GM13977 (cell line): ENCODE results near the gene RASAL2.

ENCODE experiments used
- DNase-seq: peaks from one replicate; pipeline ENCODE4 v3.0.0; 2012; ENCODE audit warnings: low spot score
- in situ Hi-C: fragments of 300-500 bp; cut with MboI; formaldehyde crosslinking; loops from one replicate; pipeline ENCODE4 v1.12.0; 2022; ENCODE audit warnings: low sequenced_read_pairs, low pct_unique_long_range_greater_than_20kb, mixed read lengths, inconsistent platforms; ENCODE audit not compliant: unreplicated experiment
- TF ChIP-seq, protein P1 (sequence below): IDR thresholded peaks from 2 replicates; pipeline ENCODE4 v1.5.1; 2012; ENCODE audit warnings: mild to moderate bottlenecking, control low read depth; ENCODE audit not compliant: insufficient read depth; ENCODE audit errors: extremely low read depth, missing control alignments

The RASAL2 gene

DNA sequence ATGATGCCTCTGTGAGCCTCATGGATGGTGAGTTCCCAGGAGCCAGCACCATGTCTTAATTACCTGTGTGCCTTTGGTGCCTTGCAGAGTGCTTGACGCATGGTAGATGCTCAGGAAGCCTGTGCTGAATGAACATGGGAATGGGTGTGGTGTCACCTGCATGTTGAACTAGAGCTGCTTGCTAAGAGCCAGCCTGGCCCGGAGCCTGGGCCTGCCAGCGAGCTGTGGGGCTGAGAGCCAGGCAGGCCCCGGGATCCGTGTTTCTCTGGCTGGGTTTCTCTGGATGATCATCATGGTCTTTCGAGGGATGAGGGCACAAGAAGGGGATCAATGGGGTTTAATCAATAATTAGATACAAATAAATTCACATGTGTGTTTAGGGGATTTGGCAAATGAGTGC lies 412.3 kb downstream of the RASAL2 start:
- in situ Hi-C loops, result loop anchor here (25.0 kb wide), 1 partner anchor 169 kb away; no protein-coding TSS in a partner anchor
- TF ChIP-seq, protein P1, sequence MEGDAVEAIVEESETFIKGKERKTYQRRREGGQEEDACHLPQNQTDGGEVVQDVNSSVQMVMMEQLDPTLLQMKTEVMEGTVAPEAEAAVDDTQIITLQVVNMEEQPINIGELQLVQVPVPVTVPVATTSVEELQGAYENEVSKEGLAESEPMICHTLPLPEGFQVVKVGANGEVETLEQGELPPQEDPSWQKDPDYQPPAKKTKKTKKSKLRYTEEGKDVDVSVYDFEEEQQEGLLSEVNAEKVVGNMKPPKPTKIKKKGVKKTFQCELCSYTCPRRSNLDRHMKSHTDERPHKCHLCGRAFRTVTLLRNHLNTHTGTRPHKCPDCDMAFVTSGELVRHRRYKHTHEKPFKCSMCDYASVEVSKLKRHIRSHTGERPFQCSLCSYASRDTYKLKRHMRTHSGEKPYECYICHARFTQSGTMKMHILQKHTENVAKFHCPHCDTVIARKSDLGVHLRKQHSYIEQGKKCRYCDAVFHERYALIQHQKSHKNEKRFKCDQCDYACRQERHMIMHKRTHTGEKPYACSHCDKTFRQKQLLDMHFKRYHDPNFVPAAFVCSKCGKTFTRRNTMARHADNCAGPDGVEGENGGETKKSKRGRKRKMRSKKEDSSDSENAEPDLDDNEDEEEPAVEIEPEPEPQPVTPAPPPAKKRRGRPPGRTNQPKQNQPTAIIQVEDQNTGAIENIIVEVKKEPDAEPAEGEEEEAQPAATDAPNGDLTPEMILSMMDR, result no peak
- no peak for DNase-seq

DNA sequence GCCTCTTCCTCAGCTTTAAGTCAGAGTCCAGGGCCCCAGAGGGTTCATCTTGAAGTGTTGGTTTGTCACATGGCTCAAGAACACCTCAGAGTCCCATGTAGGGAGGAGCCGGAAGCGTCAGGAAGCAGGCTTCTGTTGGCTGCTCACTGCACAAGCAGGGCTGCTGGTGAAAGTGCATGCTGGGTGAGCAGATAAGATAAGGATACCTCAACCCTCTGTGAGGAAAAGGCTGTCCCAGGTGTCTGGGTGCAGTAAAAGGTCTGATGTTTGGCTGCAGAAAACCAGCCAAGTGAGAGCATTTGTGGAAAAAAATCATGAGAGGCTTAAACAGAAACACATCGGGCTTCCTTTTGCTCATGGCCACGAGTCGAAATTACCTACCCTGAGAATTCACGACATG lies 412.8 kb downstream of the RASAL2 start:
- TF ChIP-seq, protein P1, result no peak
- DNase-seq, result no peak
- in situ Hi-C loops, result loop anchor here (25.0 kb wide), 1 partner anchor 169 kb away; no protein-coding TSS in a partner anchor

DNA sequence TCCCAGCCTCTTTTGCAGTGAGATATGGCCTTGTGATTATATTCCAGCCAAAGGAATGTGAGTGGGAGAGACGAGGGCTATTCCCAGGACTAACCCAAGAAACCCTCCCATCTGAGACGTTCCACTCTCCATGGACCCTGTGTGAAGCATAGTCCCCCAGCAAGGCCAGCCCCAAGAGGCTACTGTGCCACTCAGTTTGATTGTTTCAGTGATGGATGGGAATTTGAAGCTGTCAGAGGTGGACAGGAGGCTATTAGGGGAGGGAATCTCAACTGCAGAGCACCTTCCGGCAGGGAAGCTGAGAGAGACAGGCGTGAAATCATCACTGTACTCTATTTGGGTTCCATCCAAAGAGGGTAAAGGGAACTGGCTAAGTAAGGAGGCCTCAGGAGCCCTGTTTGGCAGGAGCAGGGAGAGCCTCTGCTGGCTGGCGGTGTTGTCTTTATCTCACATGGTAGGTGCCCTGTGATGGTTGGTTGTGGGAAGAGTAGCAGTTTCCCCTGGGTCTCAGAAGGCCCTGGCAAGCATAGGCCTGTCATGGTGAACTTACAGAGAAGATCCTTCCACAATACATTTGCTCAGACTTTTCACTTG lies 415.6 kb downstream of the RASAL2 start:
- TF ChIP-seq, protein P1, result no peak
- in situ Hi-C loops, result loop anchor here (25.0 kb wide), 1 partner anchor 172 kb away; no protein-coding TSS in a partner anchor

DNA sequence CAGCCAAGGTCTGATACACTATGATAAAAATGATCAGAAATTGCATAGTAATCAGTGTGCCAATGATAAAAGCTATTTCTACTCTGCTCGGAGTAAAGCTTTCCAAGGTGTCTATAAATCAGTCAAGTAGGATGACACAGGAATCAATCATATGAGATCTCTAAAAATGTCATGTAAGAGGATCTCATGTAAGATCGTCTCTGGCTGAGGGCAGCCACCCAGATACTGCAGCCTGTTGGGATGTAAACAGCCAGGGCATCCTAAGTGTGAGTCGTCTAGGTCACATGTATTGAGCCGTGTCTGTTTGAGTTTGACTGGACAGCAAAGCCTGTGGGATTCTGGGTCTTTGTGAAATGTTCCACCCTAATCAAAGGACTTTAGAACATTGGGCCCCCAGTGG lies 416.3 kb downstream of the RASAL2 start:
- DNase-seq, result no peak
- in situ Hi-C loops, result loop anchor here (25.0 kb wide), 1 partner anchor 173 kb away; no protein-coding TSS in a partner anchor
- TF ChIP-seq, protein P1, result no peak

More for the DNA sequence above, 415.6 kb downstream of the RASAL2 start:
- DNase-seq, result no peak

DNA sequence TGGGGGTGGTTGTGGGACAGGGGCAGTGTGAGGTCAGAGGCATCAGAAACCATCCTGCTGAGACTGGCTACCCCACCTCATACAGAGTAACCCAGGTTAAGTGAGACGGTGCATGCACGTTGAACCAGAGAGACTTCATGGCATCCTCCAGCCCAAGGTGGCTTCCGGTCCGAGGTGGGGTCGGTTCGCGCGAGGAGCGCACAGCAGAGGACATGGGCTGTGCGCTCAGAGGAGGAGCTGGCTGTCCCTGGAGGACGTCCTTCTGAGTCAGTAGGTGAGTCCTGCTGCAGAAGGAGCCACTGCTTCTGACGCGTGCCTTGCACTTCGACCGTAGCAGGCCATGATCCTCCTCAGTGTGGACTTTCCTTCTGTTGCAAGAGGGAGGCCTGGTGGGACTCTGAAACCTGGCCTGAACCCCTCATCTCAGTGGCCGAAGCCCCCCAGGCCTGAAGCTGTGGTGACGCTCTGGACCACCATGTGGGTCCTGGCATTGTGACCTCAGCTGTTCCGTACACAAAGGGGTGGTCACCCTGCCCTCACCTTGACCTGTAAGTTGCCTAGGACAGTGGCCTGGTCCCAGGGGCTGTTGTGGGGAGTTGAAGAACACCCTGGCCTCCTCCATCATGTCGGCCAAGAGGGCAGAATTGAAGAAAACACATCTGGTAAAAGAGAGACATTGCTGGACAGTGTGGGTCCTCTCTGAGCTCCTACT lies 418.8 kb downstream of the RASAL2 start, which contains the start of gene TEX35:
Gene TEX35, plus strand, starts transcription at position 544 of the 712 bp plus-strand sequence. Its CDS starts 80 bp downstream, at position 624.
- no peak for DNase-seq
- TF ChIP-seq, protein P1, result no peak
- in situ Hi-C loops, result loop anchor here (25.0 kb wide), 1 partner anchor 175 kb away; no protein-coding TSS in a partner anchor

DNA sequence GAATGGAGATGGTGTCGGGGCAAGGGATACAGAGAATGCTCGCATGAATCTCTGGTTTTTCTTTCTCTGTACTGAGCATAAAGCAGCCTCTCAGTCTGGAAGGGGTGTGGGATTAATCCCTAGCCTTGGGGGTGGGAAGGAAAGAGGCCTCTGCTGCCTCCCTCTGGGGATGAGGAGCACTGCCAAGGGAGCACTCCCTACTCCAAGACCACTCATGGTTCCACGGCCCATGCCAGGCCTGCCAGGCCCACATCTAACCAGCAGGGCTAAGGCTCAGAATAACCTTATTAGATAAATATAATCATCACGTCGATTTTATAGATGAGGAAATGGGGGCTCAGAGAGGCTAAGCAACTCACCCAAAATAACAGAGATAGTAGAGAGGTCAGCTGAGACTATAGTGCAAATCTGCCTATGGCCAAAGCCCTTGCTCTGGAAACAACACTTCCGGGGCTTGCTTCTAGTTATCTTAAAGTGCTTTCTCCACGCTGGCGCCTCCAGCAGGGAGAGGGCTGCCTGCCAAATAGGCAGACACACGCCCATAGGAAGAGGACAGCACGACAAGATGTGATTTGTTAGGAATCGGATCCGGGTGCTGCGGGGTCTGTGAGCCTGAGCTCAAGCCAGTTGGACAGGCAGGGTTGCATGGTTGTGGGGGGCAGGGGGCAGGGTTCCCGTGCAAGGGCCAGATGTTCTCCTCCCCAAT lies 419.5 kb downstream of the RASAL2 start:
- in situ Hi-C loops, result loop anchor here (25.0 kb wide), 1 partner anchor 176 kb away; no protein-coding TSS in a partner anchor
- TF ChIP-seq, protein P1, result no peak
- no peak for DNase-seq
